Measurements from ENCODE around the gene LAD1.

- TF ChIP-seq CTCF (IDR thresholded peaks at IDR 0.05) (no peak), POLR2A (IDR thresholded peaks at IDR 0.05) (no peak)
These were observed 28.6 kb downstream of the LAD1 start for GRCh38 chr1:201370500-201370899.

All from breast epithelium (tissue), 3 donors.